Hepatocyte (in vitro differentiated cells): Measurements from ENCODE around the gene PGA5.
"Not testable (repeated sequence)": the region's sequence is repeated elsewhere in the genome, so short reads cannot be mapped to it uniquely, and the experiment has no call there.

Experiments used
- CTCF ChIP-seq: fragments of 200-600 bp; sonication (generic); IDR thresholded peaks from 2 replicates; pipeline ENCODE4 v1.5.1; 2016; ENCODE audit warnings: antibody characterized with exemption, mild to moderate bottlenecking; ENCODE audit not compliant: poor library complexity
- EZH2 ChIP-seq: fragments of 200-600 bp; sonication (generic); IDR thresholded peaks from 2 replicates; pipeline ENCODE4 v1.6.1; 2016; ENCODE audit warnings: antibody characterized with exemption, mild to moderate bottlenecking, borderline replicate concordance

- not testable (repeated sequence) for TF ChIP-seq CTCF, EZH2
Measured at GRCh38 chr11:61219016-61219415, 22.0 kb upstream of the PGA5 start.
